ENCODE measurements around the gene CDH13. TPM values are rescaled to one million over a fixed set of nuclear protein-coding genes. Genes with fewer than 3 reads are reported as not detected.
A peak's percentile ranks its signal among the peaks of the same experiment; 100 is the strongest.

Gene CDH13
- total and polyA plus RNA-seq, 2 experiments from 2014 or later = 1.2 to 1.5 TPM

DNA sequence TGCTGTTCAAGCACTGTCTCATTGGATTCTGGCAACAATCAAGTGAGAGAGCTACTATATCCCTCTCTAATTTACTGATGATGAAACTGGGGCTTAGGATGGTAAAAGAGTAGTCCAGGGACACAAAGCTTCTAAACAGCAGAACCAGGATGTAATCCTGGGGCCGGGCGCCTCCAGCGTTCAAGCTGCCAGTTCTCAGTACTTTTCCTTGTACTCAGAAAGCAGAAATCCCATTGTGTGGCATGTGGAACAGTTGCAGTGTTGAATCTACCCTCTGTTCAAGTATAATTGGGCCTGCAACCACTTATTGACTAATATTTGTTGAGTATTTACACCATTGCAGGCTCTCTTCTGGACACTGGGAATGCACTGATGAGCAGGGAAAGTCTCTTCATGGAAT is 14.5 kb upstream of the CDH13 start:
- TF ChIP-seq, protein P1, sequence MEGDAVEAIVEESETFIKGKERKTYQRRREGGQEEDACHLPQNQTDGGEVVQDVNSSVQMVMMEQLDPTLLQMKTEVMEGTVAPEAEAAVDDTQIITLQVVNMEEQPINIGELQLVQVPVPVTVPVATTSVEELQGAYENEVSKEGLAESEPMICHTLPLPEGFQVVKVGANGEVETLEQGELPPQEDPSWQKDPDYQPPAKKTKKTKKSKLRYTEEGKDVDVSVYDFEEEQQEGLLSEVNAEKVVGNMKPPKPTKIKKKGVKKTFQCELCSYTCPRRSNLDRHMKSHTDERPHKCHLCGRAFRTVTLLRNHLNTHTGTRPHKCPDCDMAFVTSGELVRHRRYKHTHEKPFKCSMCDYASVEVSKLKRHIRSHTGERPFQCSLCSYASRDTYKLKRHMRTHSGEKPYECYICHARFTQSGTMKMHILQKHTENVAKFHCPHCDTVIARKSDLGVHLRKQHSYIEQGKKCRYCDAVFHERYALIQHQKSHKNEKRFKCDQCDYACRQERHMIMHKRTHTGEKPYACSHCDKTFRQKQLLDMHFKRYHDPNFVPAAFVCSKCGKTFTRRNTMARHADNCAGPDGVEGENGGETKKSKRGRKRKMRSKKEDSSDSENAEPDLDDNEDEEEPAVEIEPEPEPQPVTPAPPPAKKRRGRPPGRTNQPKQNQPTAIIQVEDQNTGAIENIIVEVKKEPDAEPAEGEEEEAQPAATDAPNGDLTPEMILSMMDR (IDR thresholded peaks at IDR 0.05; ENCODE audit: poor library complexity) = no peak
- no peak for TF ChIP-seq EZH2 (IDR thresholded peaks at IDR 0.05; ENCODE audit: borderline replicate concordance)
- TF ChIP-seq EZH2phosphoT487 (IDR thresholded peaks at IDR 0.05; ENCODE audit: low read depth, severe bottlenecking, unreplicated experiment) = no peak
- no peaks in the 10 kb centered on the region for H3K36me3 ChIP-seq (replicated peaks; ENCODE audit: insufficient read depth, low read depth)
- H2AFZ ChIP-seq = no peak overlapping the region
- no peaks in the 10 kb centered on the region for H4K20me1 ChIP-seq (ENCODE audit: insufficient read depth, poor library complexity, severe bottlenecking)
- DNase-seq (ENCODE audit: low spot score) = no peak
- H3K9me2 ChIP-seq (replicated peaks; ENCODE audit: insufficient read depth) = no peaks in the 10 kb centered on the region
- no peaks in the 10 kb centered on the region for H3K27me3 ChIP-seq
- no peaks in the 10 kb centered on the region for H3K79me2 ChIP-seq
- no peak overlapping the region for H3K4me2 ChIP-seq
- H3K9me3 ChIP-seq (ENCODE audit: low read depth) = no peaks in the 10 kb centered on the region
- H3K4me1 ChIP-seq (ENCODE audit: insufficient read depth) = no peaks in the 10 kb centered on the region
- H3K27ac ChIP-seq = no peak overlapping the region
- 90% methylated on average over 3 of the region's 3 CpGs for WGBS (ENCODE audit: low lambda C conversion rate, missing lambda C conversion rate)
- no peak overlapping the region for H3K4me3 ChIP-seq

DNA sequence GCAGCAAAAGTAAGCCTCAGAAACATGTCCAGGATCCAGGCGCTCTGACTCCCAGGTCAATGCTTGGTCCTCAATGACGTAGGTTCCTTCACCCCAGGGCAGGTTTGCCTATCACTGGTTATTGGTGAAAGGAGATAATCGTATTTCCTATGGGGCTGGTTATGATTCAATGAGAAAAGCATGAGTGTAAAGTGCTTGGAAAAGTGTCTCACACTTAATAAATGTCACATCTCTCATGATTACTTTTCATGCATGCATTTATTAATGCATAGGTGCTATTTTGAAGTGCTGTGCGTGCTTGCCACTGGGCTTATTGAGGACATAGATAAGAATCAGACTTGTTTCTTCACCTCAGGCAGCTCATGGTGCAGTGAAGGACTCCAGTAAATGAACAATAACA is 10.4 kb upstream of the CDH13 start:
- Histone ChIP-seq H3K27ac (no peak overlapping the region), H3K36me3 (replicated peaks; ENCODE audit: insufficient read depth, low read depth) (no peaks in the 10 kb centered on the region), H3K4me1 (ENCODE audit: insufficient read depth) (no peaks in the 10 kb centered on the region), H3K4me2 (no peak overlapping the region), H4K20me1 (ENCODE audit: insufficient read depth, poor library complexity, severe bottlenecking) (no peaks in the 10 kb centered on the region), H3K9me3 (ENCODE audit: low read depth) (no peaks in the 10 kb centered on the region), H3K27me3 (no peaks in the 10 kb centered on the region), H3K79me2 (no peaks in the 10 kb centered on the region), H2AFZ (no peak overlapping the region), H3K4me3 (no peak overlapping the region), H3K9me2 (replicated peaks; ENCODE audit: insufficient read depth) (no peaks in the 10 kb centered on the region)
- 77% methylated on average over 4 of the region's 4 CpGs for WGBS (ENCODE audit: low lambda C conversion rate, missing lambda C conversion rate)
- TF ChIP-seq, protein P1 (IDR thresholded peaks at IDR 0.05; ENCODE audit: poor library complexity) = no peak
- no peak for TF ChIP-seq EZH2 (IDR thresholded peaks at IDR 0.05; ENCODE audit: borderline replicate concordance)
- no peak for TF ChIP-seq EZH2phosphoT487 (IDR thresholded peaks at IDR 0.05; ENCODE audit: low read depth, severe bottlenecking, unreplicated experiment)
- no peak for DNase-seq (ENCODE audit: low spot score)

DNA sequence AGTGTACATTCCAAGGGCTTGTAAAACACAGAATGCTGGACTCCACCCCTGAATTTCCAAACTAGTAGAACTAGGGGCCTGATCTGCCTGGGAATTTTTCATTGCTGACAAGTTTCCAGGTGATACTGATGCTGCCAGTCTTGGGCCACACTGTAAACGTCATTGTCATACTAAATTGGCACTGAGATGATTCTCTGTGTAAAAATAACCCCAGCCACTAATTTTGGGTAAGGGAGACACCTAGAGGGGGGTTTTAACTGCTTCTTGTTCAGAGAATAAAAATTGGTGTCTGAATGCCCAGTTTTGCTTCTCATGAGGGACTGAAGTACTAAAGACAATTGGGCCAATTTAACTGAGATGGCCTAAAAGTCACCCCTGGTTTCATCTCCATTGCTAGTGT is 5.0 kb upstream of the CDH13 start:
- H3K36me3 ChIP-seq (replicated peaks; ENCODE audit: insufficient read depth, low read depth) = no peaks in the 10 kb centered on the region
- H3K4me3 ChIP-seq = no peak overlapping the region
- no peak for DNase-seq (ENCODE audit: low spot score)
- H2AFZ ChIP-seq = no peak overlapping the region
- H4K20me1 ChIP-seq (ENCODE audit: insufficient read depth, poor library complexity, severe bottlenecking) = no peaks in the 10 kb centered on the region
- H3K4me1 ChIP-seq (ENCODE audit: insufficient read depth) = peaks cover 3% of the 10 kb centered on the region
- H3K79me2 ChIP-seq = no peaks in the 10 kb centered on the region
- no peak overlapping the region for H3K27ac ChIP-seq
- peaks cover 34% of the 10 kb centered on the region for H3K27me3 ChIP-seq
- no peaks in the 10 kb centered on the region for H3K9me3 ChIP-seq (ENCODE audit: low read depth)
- TF ChIP-seq EZH2 (IDR thresholded peaks at IDR 0.05; ENCODE audit: borderline replicate concordance) = no peak
- TF ChIP-seq EZH2phosphoT487 (IDR thresholded peaks at IDR 0.05; ENCODE audit: low read depth, severe bottlenecking, unreplicated experiment) = no peak
- TF ChIP-seq, protein P1 (IDR thresholded peaks at IDR 0.05; ENCODE audit: poor library complexity) = peak; percentile 11
- no peak overlapping the region for H3K4me2 ChIP-seq
- WGBS (ENCODE audit: low lambda C conversion rate, missing lambda C conversion rate) = 27% methylated on average over 1 of the region's 1 CpG
- H3K9me2 ChIP-seq (replicated peaks; ENCODE audit: insufficient read depth) = no peaks in the 10 kb centered on the region

DNA sequence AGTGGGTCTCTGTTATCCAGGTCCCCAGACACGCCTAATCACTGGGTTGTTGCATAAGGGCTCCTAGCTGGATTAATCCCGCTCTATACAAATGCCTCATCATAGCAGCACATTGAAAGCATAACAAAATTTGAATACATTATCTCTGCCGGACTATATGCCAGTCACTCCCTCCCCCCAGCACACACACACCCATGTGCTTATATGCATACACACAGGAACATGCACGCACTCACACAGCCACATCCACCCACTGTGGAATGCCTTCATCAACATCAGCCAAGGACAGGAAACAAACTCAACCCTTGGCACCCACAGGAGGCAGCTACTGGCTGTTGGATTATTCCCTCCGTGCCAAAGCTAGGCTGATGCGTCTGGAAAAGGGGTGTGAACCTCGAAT is 3.5 kb upstream of the CDH13 start:
- TF ChIP-seq, protein P1 (IDR thresholded peaks at IDR 0.05; ENCODE audit: poor library complexity) = no peak
- TF ChIP-seq EZH2 (IDR thresholded peaks at IDR 0.05; ENCODE audit: borderline replicate concordance) (no peak), EZH2phosphoT487 (IDR thresholded peaks at IDR 0.05; ENCODE audit: low read depth, severe bottlenecking, unreplicated experiment) (no peak)
- Histone ChIP-seq H2AFZ (no peak overlapping the region), H3K9me3 (ENCODE audit: low read depth) (no peaks in the 10 kb centered on the region), H3K9me2 (replicated peaks; ENCODE audit: insufficient read depth) (no peaks in the 10 kb centered on the region), H3K27me3 (peaks cover 49% of the 10 kb centered on the region), H3K79me2 (no peaks in the 10 kb centered on the region), H4K20me1 (ENCODE audit: insufficient read depth, poor library complexity, severe bottlenecking) (no peaks in the 10 kb centered on the region), H3K4me2 (no peak overlapping the region), H3K4me1 (ENCODE audit: insufficient read depth) (peaks cover 16% of the 10 kb centered on the region), H3K27ac (no peak overlapping the region), H3K4me3 (no peak overlapping the region), H3K36me3 (replicated peaks; ENCODE audit: insufficient read depth, low read depth) (no peaks in the 10 kb centered on the region)
- WGBS (ENCODE audit: low lambda C conversion rate, missing lambda C conversion rate) = 87% methylated on average over 7 of the region's 7 CpGs
- DNase-seq (ENCODE audit: low spot score) = no peak

Data from hepatocyte (in vitro differentiated cells).